Measurements from ENCODE around the gene IL17F.

DNA sequence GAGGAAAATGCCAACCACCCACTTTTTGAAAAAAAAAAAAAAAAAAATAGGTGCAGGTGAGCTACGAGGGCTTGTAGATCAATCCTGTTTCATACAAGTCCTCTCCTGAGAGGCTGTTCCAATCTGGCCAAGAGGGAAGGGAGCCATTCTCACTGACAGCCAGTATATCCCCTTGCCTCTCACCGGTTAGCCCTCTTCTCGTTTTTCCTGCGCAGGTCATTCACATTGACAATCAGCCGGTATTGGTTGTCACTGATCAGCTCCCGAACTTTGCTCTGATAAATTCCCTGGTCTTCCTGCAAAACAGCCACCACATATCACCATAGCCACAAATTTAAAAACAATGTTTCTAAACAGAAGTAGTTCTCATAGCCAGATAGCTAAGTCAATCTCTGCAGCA lies 38.8 kb upstream of the IL17F start:
- TF ChIP-seq SP1 (IDR thresholded peaks at IDR 0.05), result no peak
- no peak for TF ChIP-seq TARDBP (IDR thresholded peaks at IDR 0.05)
- TF ChIP-seq SUZ12 (IDR thresholded peaks at IDR 0.05), result no peak
- no peak for TF ChIP-seq BHLHE40 (IDR thresholded peaks at IDR 0.05; ENCODE audit: borderline replicate concordance)
- no peak for TF ChIP-seq FOXM1 (IDR thresholded peaks at IDR 0.05; ENCODE audit: borderline replicate concordance)

All from HEK293T (cell line).